Motor neuron (in vitro differentiated cells): ENCODE data around the gene HOXD9. TPM values are rescaled to one million over a fixed set of nuclear protein-coding genes. Genes with fewer than 3 reads are reported as not detected.

ENCODE experiments used
- ATAC-seq, 8 experiments: fragments of 200-7000 bp; cut with Tn5 transposase; replicated peaks in 6 of 8; 2 replicates each; pipeline ENCODE4 v1.8.0; 2021; ENCODE audit warnings: mild to moderate bottlenecking in 8 of 8, moderate library complexity in 8 of 8
- H3K27ac ChIP-seq, 2 donors: fragments of 250-450 bp; sonication (Bioruptor Pico); 2 replicates each; pipeline ENCODE4 v1.9.0; 2021; ENCODE audit warnings: antibody characterized with exemption in 2 of 2, mild to moderate bottlenecking in 2 of 2, moderate library complexity in 1 of 2
- H3K4me1 ChIP-seq, 2 donors: fragments of 250-450 bp; sonication (Bioruptor Pico); replicated peaks in 1 of 2; 2 replicates each; pipeline ENCODE4 v1.6.1; 2021; ENCODE audit warnings: antibody characterized with exemption in 2 of 2, mild to moderate bottlenecking in 2 of 2, moderate library complexity in 1 of 2
- H3K4me3 ChIP-seq, 5 donors: fragments of 250-450 bp; sonication (Bioruptor Pico); 2 replicates each; pipeline ENCODE4 v1.9.0; 2021; ENCODE audit warnings: antibody characterized with exemption in 5 of 5, mild to moderate bottlenecking in 5 of 5, moderate library complexity in 4 of 5
- WGBS, 10 experiments: fragments of 450-650 bp; shearing (Covaris generic); methylation state at CpG; one replicate each; pipeline ENCODE4 v1.0.0; 2022; 5-methylcytosine and 5-hydroxymethylcytosine counted together
- in situ Hi-C, 9 experiments: fragments of 400-800 bp; cut with MboI; loops; one replicate each; pipeline ENCODE4 v1.15.0; 2021; ENCODE audit warnings: low sequenced_read_pairs in 9 of 9, low pct_unique_long_range_greater_than_20kb in 2 of 9; ENCODE audit not compliant: unreplicated experiment in 9 of 9
- total RNA-seq, 8 experiments: library from RNA; unstranded; fragments of 300-600 nt; gene quantifications; 2 replicates each; pipeline versions ENCODE4 v1.2.3 to v1.2.4, GENCODE V29; 2022

Gene HOXD9
- total RNA-seq, 8 experiments from 2014 or later: 2.9 to 11.9 (median 5.7) TPM

GRCh38 chr2:176118601-176119339 is 3.7 kb upstream of the HOXD9 start:
- in situ Hi-C loops: loop anchor here in 3 of 9 experiments (25.0 kb wide), 3 partner anchors 694 to 1644 kb away; no protein-coding TSS in a partner anchor
- ATAC-seq: no peak
- Histone ChIP-seq H3K27ac (no peak overlapping the region), H3K4me1 (peaks cover 0 to 5% of the 10 kb centered on the region in 2 donors), H3K4me3 (no peak overlapping the region)
- WGBS, 10 experiments: 7 to 63% (median 25%) methylated on average over 3 to 23 of the region's 24 CpGs

GRCh38 chr2:176120364-176121189 is 1.9 kb upstream of the HOXD9 start:
- Histone ChIP-seq H3K4me1 (peaks cover 2 to 8% of the 10 kb centered on the region in 2 donors), H3K27ac (no peak overlapping the region), H3K4me3 (no peak overlapping the region)
- in situ Hi-C loops: loop anchor here in 8 of 9 experiments (10.0 to 25.0 kb wide), 7 partner anchors 514 to 1642 kb away; no protein-coding TSS in a partner anchor
- WGBS, 10 experiments: 7 to 100% (median 55%) methylated on average over 1 to 12 of the region's 13 CpGs
- ATAC-seq: no peak

- Histone ChIP-seq H3K27ac (no peak overlapping the region), H3K4me1 (peaks cover 2 to 8% of the 10 kb centered on the region in 2 donors), H3K4me3 (peak overlapping the region; percentile 52 to 93 (median 76))
- in situ Hi-C loops: loop anchor here in 8 of 9 experiments (10.0 to 25.0 kb wide), 7 partner anchors 513 to 1641 kb away; no protein-coding TSS in a partner anchor
- 0 to 95% (median 20%) methylated on average over 2 to 25 of the region's 53 CpGs; no CpG with 5 or more reads in 1 of the 10 experiments for WGBS, 10 experiments
- no peak for ATAC-seq
These were observed 1.1 kb upstream of the HOXD9 start for GRCh38 chr2:176121190-176122051.

GRCh38 chr2:176122052-176122682 is 352 bp upstream of the HOXD9 start:
- WGBS, 10 experiments: 0 to 57% (median 1%) methylated on average over 3 to 30 of the region's 47 CpGs; no CpG with 5 or more reads in 6 of the 10 experiments
- ATAC-seq: peak; percentile 25 to 68 (median 62)
- in situ Hi-C loops: loop anchor here in 8 of 9 experiments (10.0 to 25.0 kb wide), 7 partner anchors 513 to 1640 kb away; no protein-coding TSS in a partner anchor
- peaks cover 6 to 9% of the 10 kb centered on the region in 2 donors for H3K4me1 ChIP-seq
- H3K27ac ChIP-seq: peak overlapping the region in 1 of 2 donors; percentile 22
- H3K4me3 ChIP-seq: peak overlapping the region; percentile 52 to 93 (median 76)

- peak in 1 of 8 experiments; percentile 10 for ATAC-seq
- in situ Hi-C loops: loop anchor here in 8 of 9 experiments (10.0 to 25.0 kb wide), 7 partner anchors 511 to 1639 kb away; no protein-coding TSS in a partner anchor
- 0 to 92% (median 39%) methylated on average over 3 to 18 of the region's 40 CpGs; no CpG with 5 or more reads in 2 of the 10 experiments for WGBS, 10 experiments
- Histone ChIP-seq H3K4me1 (peaks cover 16 to 21% of the 10 kb centered on the region in 2 donors), H3K4me3 (peak overlapping the region; percentile 52 to 93 (median 76)), H3K27ac (no peak overlapping the region)
These were observed 1.0 kb downstream of the HOXD9 start for GRCh38 chr2:176123411-176124109.

GRCh38 chr2:176124110-176124946 is 1.8 kb downstream of the HOXD9 start:
- peaks cover 16 to 21% of the 10 kb centered on the region in 2 donors for H3K4me1 ChIP-seq
- in situ Hi-C loops: loop anchor here in 8 of 9 experiments (10.0 to 25.0 kb wide), 7 partner anchors 510 to 1638 kb away; no protein-coding TSS in a partner anchor
- H3K27ac ChIP-seq: no peak overlapping the region
- WGBS, 10 experiments: 20 to 100% (median 68%) methylated on average over 3 to 15 of the region's 34 CpGs; no CpG with 5 or more reads in 2 of the 10 experiments
- peak overlapping the region; percentile 52 to 93 (median 76) for H3K4me3 ChIP-seq
- ATAC-seq: no peak

- Histone ChIP-seq H3K4me1 (peaks cover 16 to 21% of the 10 kb centered on the region in 2 donors), H3K27ac (no peak overlapping the region), H3K4me3 (peak overlapping the region in 1 of 5 donors; percentile 93)
- in situ Hi-C loops: loop anchor here (5.0 to 25.0 kb wide), 14 partner anchors 337 to 1637 kb away; no protein-coding TSS in a partner anchor
- WGBS, 10 experiments: 61 to 100% (median 91%) methylated on average over 2 to 4 of the region's 9 CpGs; no CpG with 5 or more reads in 6 of the 10 experiments
- ATAC-seq: no peak
These were observed 2.6 kb downstream of the HOXD9 start for GRCh38 chr2:176124947-176125771.

GRCh38 chr2:176125772-176126054 is 3.2 kb downstream of the HOXD9 start:
- Histone ChIP-seq H3K4me3 (no peak overlapping the region), H3K27ac (no peak overlapping the region), H3K4me1 (peaks cover 16 to 21% of the 10 kb centered on the region in 2 donors)
- in situ Hi-C loops: loop anchor here (5.0 to 25.0 kb wide), 14 partner anchors 337 to 1637 kb away; no protein-coding TSS in a partner anchor
- ATAC-seq: no peak
- WGBS, 10 experiments: 58 to 100% (median 75%) methylated on average over 1 to 5 of the region's 6 CpGs; no CpG with 5 or more reads in 2 of the 10 experiments

GRCh38 chr2:176126929-176127773 is 4.6 kb downstream of the HOXD9 start:
- ATAC-seq: no peak
- 1 to 17% (median 9%) methylated on average over 10 to 13 of the region's 13 CpGs for WGBS, 10 experiments
- Histone ChIP-seq H3K4me3 (peak overlapping the region; percentile 55 to 99 (median 80)), H3K27ac (no peak overlapping the region), H3K4me1 (peaks cover 16 to 21% of the 10 kb centered on the region in 2 donors)
- in situ Hi-C loops: loop anchor here (5.0 to 25.0 kb wide), 14 partner anchors 335 to 1635 kb away; no protein-coding TSS in a partner anchor
